H1 (cell line): Measurements from ENCODE around the gene DPY30. TPM values are rescaled to one million over a fixed set of nuclear protein-coding genes. Genes with fewer than 3 reads are reported as not detected.

Source experiments
- KDM1A ChIP-seq: fragments of 200-600, 300-600 bp; sonication (generic); IDR thresholded peaks from 2 replicates; pipeline ENCODE4 v1.7.1; 2016; ENCODE audit warnings: mild to moderate bottlenecking, low read length, borderline replicate concordance
- polyA plus RNA-seq, 7 experiments: library from polyadenylated mRNA; depleted of rRNA in 3 of 7; stranded (reverse) in 5 of 7; unstranded in 2 of 7; fragments of >200 nt in 5 of 7; fragments of 200-250 nt in 2 of 7; gene quantifications; 1 replicate in 5 of 7; 2 replicates in 1 of 7; 4 replicates in 1 of 7; pipeline versions ENCODE4 v1.2.1 to v1.2.3, GENCODE V29; 2011 to 2013; ENCODE audit warnings: missing spikeins in 2 of 7, mixed read lengths in 2 of 7
- total RNA-seq: library from RNA; stranded (reverse); fragmentation: NEBNext Ultra II Directional; extraction: Animal tissue kit (Norgen Biotek cat#: 25700); gene quantifications from 2 replicates; pipeline ENCODE4 v1.2.1, GENCODE V29; 2021
- TF ChIP-seq, protein P1 (sequence below), 3 experiments: IDR thresholded peaks; 1 replicate in 2 of 3; 2 replicates in 1 of 3; pipeline versions ENCODE4 v1.5.1 to v1.6.1; 2011; ENCODE audit warnings: low read length in 3 of 3, mild to moderate bottlenecking in 3 of 3, inconsistent platforms in 2 of 3, low read depth in 1 of 3, moderate library complexity in 1 of 3; ENCODE audit not compliant: insufficient read depth in 1 of 3; ENCODE audit errors: control extremely low read depth in 1 of 3

Gene DPY30
- total and polyA plus RNA-seq, 2 of the 8 experiments (the other 6 are each of a cell fraction or from before 2014, with no cell fraction given) = 139 to 157 TPM

DNA sequence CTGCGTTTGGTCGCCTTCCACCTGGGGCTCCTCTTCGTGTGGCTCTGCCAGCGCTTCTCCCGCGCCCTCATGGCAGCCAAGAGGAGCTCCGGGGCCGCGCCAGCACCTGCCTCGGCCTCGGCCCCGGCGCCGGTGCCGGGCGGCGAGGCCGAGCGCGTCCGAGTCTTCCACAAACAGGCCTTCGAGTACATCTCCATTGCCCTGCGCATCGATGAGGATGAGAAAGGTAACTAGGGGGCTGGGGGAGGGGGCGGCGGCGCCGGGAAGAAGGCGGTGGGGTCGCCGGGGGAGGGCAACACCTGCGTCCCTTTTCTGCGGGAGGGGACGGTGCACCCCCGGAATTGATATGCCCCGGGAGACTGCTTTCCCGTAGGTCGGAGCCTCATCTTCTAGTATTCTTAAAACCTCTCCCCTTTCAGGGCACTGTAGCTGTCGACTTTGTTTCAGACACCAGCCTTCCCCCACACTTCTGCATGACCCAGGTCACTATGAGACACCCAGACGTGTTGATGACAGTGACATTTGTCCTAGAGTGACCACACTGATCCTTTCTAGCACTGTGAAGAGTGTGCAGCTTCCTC lies 24.5 kb upstream of the DPY30 start (continued):
- no peak for TF ChIP-seq KDM1A
- TF ChIP-seq, protein P1, sequence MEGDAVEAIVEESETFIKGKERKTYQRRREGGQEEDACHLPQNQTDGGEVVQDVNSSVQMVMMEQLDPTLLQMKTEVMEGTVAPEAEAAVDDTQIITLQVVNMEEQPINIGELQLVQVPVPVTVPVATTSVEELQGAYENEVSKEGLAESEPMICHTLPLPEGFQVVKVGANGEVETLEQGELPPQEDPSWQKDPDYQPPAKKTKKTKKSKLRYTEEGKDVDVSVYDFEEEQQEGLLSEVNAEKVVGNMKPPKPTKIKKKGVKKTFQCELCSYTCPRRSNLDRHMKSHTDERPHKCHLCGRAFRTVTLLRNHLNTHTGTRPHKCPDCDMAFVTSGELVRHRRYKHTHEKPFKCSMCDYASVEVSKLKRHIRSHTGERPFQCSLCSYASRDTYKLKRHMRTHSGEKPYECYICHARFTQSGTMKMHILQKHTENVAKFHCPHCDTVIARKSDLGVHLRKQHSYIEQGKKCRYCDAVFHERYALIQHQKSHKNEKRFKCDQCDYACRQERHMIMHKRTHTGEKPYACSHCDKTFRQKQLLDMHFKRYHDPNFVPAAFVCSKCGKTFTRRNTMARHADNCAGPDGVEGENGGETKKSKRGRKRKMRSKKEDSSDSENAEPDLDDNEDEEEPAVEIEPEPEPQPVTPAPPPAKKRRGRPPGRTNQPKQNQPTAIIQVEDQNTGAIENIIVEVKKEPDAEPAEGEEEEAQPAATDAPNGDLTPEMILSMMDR (IDR thresholded peaks at IDR 0.05; ENCODE audit: control extremely low read depth in 1 of 3, insufficient read depth in 1 of 3, low read depth in 1 of 3, low read length in 3 of 3) = no peak
